GM12874 (cell line): ENCODE results near the gene KRTAP10-6.

Experiments
- CTCF ChIP-seq: IDR thresholded peaks from 2 replicates; pipeline ENCODE4 v1.5.1; 2011; ENCODE audit warnings: low read depth, mild to moderate bottlenecking, control low read depth, low read length, moderate library complexity; ENCODE audit not compliant: insufficient read depth

Gene KRTAP10-6

GRCh38 chr21:44555200-44555875 is 37.0 kb downstream of the KRTAP10-6 start:
- TF ChIP-seq CTCF: no peak

GRCh38 chr21:44552681-44553080 is 39.6 kb downstream of the KRTAP10-6 start:
- TF ChIP-seq CTCF: no peak

GRCh38 chr21:44552136-44552535 is 40.2 kb downstream of the KRTAP10-6 start:
- no peak for TF ChIP-seq CTCF

- TF ChIP-seq CTCF: no peak
Measured at GRCh38 chr21:44551340-44551961, 40.9 kb downstream of the KRTAP10-6 start, which contains the start of gene KRTAP10-2. Gene KRTAP10-2 (minus strand): TSS chr21:44551505. CDS start chr21:44551458, 47 bp downstream.

GRCh38 chr21:44550807-44551206 is 41.5 kb downstream of the KRTAP10-6 start:
- TF ChIP-seq CTCF: no peak

- no peak for TF ChIP-seq CTCF
Measured at GRCh38 chr21:44549525-44550211, 42.6 kb downstream of the KRTAP10-6 start.

GRCh38 chr21:44548922-44549321 is 43.4 kb downstream of the KRTAP10-6 start:
- TF ChIP-seq CTCF: no peak
